Ishikawa (cell line): Measurements from ENCODE around the gene JPH4.

Experiments
- CEBPB ChIP-seq: IDR thresholded peaks from 2 replicates; pipeline ENCODE4 v1.6.1; 2012
- CREB1 ChIP-seq: IDR thresholded peaks from 2 replicates; pipeline ENCODE4 v1.6.1; 2012; ENCODE audit warnings: low read depth
- EGR1 ChIP-seq: IDR thresholded peaks from 2 replicates; pipeline ENCODE4 v1.6.1; 2012
- EP300 ChIP-seq: IDR thresholded peaks from 2 replicates; pipeline ENCODE4 v1.6.1; 2012; ENCODE audit warnings: borderline replicate concordance
- FOXM1 ChIP-seq: IDR thresholded peaks from 2 replicates; pipeline ENCODE4 v1.6.1; 2012; ENCODE audit warnings: low read depth, borderline replicate concordance
- NFIC ChIP-seq: IDR thresholded peaks from 2 replicates; pipeline ENCODE4 v1.6.1; 2012
- RAD21 ChIP-seq: IDR thresholded peaks from 2 replicates; pipeline ENCODE4 v1.6.1; 2012; ENCODE audit warnings: low read depth
- REST ChIP-seq: IDR thresholded peaks from 2 replicates; pipeline ENCODE4 v1.6.1; 2012; ENCODE audit warnings: low read depth, mild to moderate bottlenecking
- TAF1 ChIP-seq: IDR thresholded peaks from 2 replicates; pipeline ENCODE4 v1.6.1; 2012; ENCODE audit warnings: low read depth, mild to moderate bottlenecking
- TCF12 ChIP-seq: IDR thresholded peaks from 2 replicates; pipeline ENCODE4 v1.6.1; 2012; ENCODE audit warnings: low read depth
- TEAD4 ChIP-seq: IDR thresholded peaks from 2 replicates; pipeline ENCODE4 v1.6.1; 2012
- YY1 ChIP-seq: IDR thresholded peaks from 2 replicates; pipeline ENCODE4 v1.6.1; 2012; ENCODE audit warnings: low read depth
- TF ChIP-seq, protein P1 (sequence below): IDR thresholded peaks from 2 replicates; pipeline ENCODE4 v1.6.1; 2012
- TF ChIP-seq, protein P2 (sequence below): IDR thresholded peaks from 2 replicates; pipeline ENCODE4 v1.6.1; 2012

DNA sequence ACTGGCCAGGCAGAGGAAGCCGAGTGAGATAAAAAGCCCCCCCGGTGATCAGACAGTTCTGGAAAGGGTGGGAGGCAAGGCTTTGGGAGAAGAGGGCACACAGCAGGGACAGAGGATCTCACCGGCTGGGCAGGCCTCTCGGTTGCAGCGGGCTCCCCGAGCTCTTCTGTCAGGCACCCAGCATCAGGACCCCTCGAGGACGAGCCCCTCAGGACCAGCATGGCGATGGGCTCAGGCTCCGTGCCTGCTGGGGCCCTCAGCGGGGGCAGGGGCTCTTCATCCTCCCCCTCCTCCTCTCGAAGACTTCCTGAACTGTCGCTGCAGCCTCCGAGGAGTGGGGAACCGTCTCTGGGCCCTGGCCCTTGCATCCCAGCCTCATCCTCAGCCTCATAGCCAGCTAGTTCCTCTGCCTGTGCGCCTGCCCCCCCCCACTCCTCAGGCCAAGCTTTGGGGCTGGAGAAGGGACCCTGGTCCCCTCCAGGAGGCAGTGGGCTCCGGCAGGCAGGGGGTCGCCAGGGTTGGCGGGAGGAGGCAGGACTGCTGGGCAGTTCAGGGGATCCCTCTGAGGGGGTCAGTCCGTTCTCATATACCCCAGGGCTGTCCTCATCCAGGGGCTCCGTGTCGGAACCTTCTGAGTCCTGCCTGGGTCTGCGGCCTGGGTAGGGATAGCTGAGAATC is 7.6 kb downstream of the JPH4 start:
- TF ChIP-seq, protein P1, sequence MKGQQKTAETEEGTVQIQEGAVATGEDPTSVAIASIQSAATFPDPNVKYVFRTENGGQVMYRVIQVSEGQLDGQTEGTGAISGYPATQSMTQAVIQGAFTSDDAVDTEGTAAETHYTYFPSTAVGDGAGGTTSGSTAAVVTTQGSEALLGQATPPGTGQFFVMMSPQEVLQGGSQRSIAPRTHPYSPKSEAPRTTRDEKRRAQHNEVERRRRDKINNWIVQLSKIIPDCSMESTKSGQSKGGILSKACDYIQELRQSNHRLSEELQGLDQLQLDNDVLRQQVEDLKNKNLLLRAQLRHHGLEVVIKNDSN, result no peak
- TF ChIP-seq RAD21 (no peak), CREB1 (no peak), TAF1 (no peak), REST (no peak), EP300 (no peak), YY1 (no peak), TEAD4 (no peak), NFIC (no peak), FOXM1 (no peak), TCF12 (no peak), EGR1 (no peak), CEBPB (no peak)
- TF ChIP-seq, protein P2, sequence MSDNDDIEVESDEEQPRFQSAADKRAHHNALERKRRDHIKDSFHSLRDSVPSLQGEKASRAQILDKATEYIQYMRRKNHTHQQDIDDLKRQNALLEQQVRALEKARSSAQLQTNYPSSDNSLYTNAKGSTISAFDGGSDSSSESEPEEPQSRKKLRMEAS, result no peak
